Neural crest cell (in vitro differentiated cells): Measurements from ENCODE around the gene EGR2. TPM values are rescaled to one million over a fixed set of nuclear protein-coding genes. Genes with fewer than 3 reads are reported as not detected.

Experiments
- DNase-seq: peaks from one replicate; pipeline ENCODE4 v3.0.0; 2021; ENCODE audit warnings: low read depth, mixed read lengths, low spot score
- H3K27ac Mint-ChIP-seq: one replicate; pipeline ENCODE4 v1.8.0; 2021; ENCODE audit warnings: mild to moderate bottlenecking, mixed read lengths; ENCODE audit not compliant: unreplicated experiment
- H3K27me3 Mint-ChIP-seq: 2 replicates; pipeline ENCODE4 v1.8.0; 2021; ENCODE audit warnings: low read depth, mild to moderate bottlenecking, mixed read lengths
- H3K36me3 Mint-ChIP-seq: 2 replicates; pipeline ENCODE4 v1.8.0; 2021; ENCODE audit warnings: low read depth, mild to moderate bottlenecking, mixed read lengths
- H3K4me1 Mint-ChIP-seq: 2 replicates; pipeline ENCODE4 v1.8.0; 2021; ENCODE audit warnings: mixed read lengths
- H3K4me3 Mint-ChIP-seq: one replicate; pipeline ENCODE4 v1.8.0; 2021; ENCODE audit warnings: mild to moderate bottlenecking, mixed read lengths
- H3K9me3 Mint-ChIP-seq: 2 replicates; pipeline ENCODE4 v1.8.0; 2021; ENCODE audit warnings: mixed read lengths
- CTCF ChIP-seq: fragments of 200-600 bp; sonication (generic); conservative IDR thresholded peaks from 2 replicates; pipeline ENCODE4 v1.5.0; 2021; ENCODE audit warnings: antibody characterized with exemption, mild to moderate bottlenecking
- total RNA-seq: library from RNA; stranded (reverse); gene quantifications from 2 replicates; pipeline ENCODE4 v1.2.1, GENCODE V29; 2021

Gene EGR2
- total RNA-seq, 1 donor from 2014 or later: 14.2 TPM

GRCh38 chr10:62795100-62795499 is 21.1 kb downstream of the EGR2 start:
- no peak overlapping the region for H3K27ac Mint-ChIP-seq
- H3K4me3 Mint-ChIP-seq: no peak overlapping the region

GRCh38 chr10:62794306-62794705 is 21.9 kb downstream of the EGR2 start:
- no peak overlapping the region for H3K4me3 Mint-ChIP-seq
- DNase-seq: no peak
- peaks cover 8% of the 10 kb centered on the region for H3K4me1 Mint-ChIP-seq
- H3K9me3 Mint-ChIP-seq: no peaks in the 10 kb centered on the region
- TF ChIP-seq CTCF: no peak
- no peak overlapping the region for H3K27ac Mint-ChIP-seq
- H3K27me3 Mint-ChIP-seq: no peaks in the 10 kb centered on the region
- no peaks in the 10 kb centered on the region for H3K36me3 Mint-ChIP-seq

More at GRCh38 chr10:62795100-62795499, 21.1 kb downstream of the EGR2 start:
- no peak for TF ChIP-seq CTCF
- no peaks in the 10 kb centered on the region for H3K36me3 Mint-ChIP-seq
- H3K4me1 Mint-ChIP-seq: no peaks in the 10 kb centered on the region
- no peaks in the 10 kb centered on the region for H3K27me3 Mint-ChIP-seq
- no peak for DNase-seq
- H3K9me3 Mint-ChIP-seq: no peaks in the 10 kb centered on the region

GRCh38 chr10:62792261-62792660 is 23.9 kb downstream of the EGR2 start:
- TF ChIP-seq CTCF: no peak
- no peak overlapping the region for H3K4me3 Mint-ChIP-seq
- DNase-seq: no peak

GRCh38 chr10:62790571-62790970 is 25.6 kb downstream of the EGR2 start:
- peaks cover 3% of the 10 kb centered on the region for H3K9me3 Mint-ChIP-seq
- no peak for TF ChIP-seq CTCF
- peaks cover 15% of the 10 kb centered on the region for H3K4me1 Mint-ChIP-seq
- no peak for DNase-seq
- H3K27me3 Mint-ChIP-seq: no peaks in the 10 kb centered on the region
- peaks cover 13% of the 10 kb centered on the region for H3K36me3 Mint-ChIP-seq
- H3K4me3 Mint-ChIP-seq: no peak overlapping the region
- no peak overlapping the region for H3K27ac Mint-ChIP-seq

More at GRCh38 chr10:62792261-62792660, 23.9 kb downstream of the EGR2 start:
- Mint-ChIP-seq H3K4me1 (peaks cover 15% of the 10 kb centered on the region), H3K36me3 (peaks cover under 1% of the 10 kb centered on the region), H3K27ac (no peak overlapping the region), H3K27me3 (no peaks in the 10 kb centered on the region), H3K9me3 (no peaks in the 10 kb centered on the region)

- no peak for DNase-seq
- no peak overlapping the region for H3K27ac Mint-ChIP-seq
- no peaks in the 10 kb centered on the region for H3K27me3 Mint-ChIP-seq
- peaks cover 17% of the 10 kb centered on the region for H3K36me3 Mint-ChIP-seq
- peaks cover 7% of the 10 kb centered on the region for H3K9me3 Mint-ChIP-seq
- H3K4me1 Mint-ChIP-seq: peaks cover 15% of the 10 kb centered on the region
- no peak overlapping the region for H3K4me3 Mint-ChIP-seq
- TF ChIP-seq CTCF: no peak
Measured at GRCh38 chr10:62790019-62790555, 26.1 kb downstream of the EGR2 start.
